ENCODE measurements around the gene UBXN4.
"Not testable (repeated sequence)": the region's sequence is repeated elsewhere in the genome, so short reads cannot be mapped to it uniquely, and the experiment has no call there.

UBXN4 gene

GRCh38 chr2:135762530-135762929, 20.9 kb downstream of the UBXN4 start:
- DNase-seq (ENCODE audit: low spot score): no peak

DNA sequence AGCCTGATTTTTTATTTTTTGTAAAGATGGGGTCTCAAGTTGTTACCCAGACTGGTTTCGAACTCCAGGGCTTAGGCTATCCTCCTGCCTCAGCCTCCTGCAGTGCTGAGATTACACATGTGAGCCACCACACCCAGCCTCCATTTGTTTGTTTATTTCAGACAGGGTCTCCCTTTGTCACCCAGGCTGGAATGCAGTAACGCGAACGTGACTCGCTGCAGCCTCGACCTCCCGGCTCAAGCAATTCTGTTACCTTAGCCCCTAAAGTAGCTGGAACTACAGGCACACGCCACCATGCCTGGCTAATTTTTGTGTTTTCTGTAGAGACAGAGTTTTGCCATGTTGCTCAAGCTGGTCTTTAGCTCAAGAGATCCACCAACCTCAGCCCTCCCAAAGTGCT, 27.2 kb downstream of the UBXN4 start:
- DNase-seq (ENCODE audit: low spot score): no peak

GRCh38 chr2:135773319-135773718, 31.7 kb downstream of the UBXN4 start:
- DNase-seq (ENCODE audit: low spot score): no peak

- no peak for DNase-seq (ENCODE audit: low spot score)
Observed at GRCh38 chr2:135773917-135774316, 32.3 kb downstream of the UBXN4 start.

DNA sequence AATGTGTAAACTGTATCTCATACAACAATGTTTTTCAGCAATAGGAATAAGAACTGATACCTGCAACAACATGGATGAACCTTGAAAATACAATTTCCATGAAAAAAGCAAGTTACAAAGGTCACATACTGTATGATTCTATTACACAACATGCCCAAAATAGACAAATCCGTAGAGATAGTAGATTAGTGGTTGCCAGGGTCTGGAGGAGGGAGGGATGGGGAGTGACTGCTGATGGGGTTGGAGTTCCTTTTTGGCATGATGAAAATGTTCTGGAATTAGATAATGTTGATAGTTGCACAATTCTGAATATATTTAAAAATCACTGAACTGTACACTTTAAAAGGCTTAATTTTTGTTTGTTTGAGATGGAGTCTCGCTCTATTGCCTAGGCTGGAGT, 33.8 kb downstream of the UBXN4 start:
- no peak for DNase-seq (ENCODE audit: low spot score)

- DNase-seq (ENCODE audit: low spot score): no peak
Observed at GRCh38 chr2:135776367-135776766, 34.7 kb downstream of the UBXN4 start.

GRCh38 chr2:135782231-135782630, 40.6 kb downstream of the UBXN4 start:
- DNase-seq (ENCODE audit: low spot score): no peak

DNA sequence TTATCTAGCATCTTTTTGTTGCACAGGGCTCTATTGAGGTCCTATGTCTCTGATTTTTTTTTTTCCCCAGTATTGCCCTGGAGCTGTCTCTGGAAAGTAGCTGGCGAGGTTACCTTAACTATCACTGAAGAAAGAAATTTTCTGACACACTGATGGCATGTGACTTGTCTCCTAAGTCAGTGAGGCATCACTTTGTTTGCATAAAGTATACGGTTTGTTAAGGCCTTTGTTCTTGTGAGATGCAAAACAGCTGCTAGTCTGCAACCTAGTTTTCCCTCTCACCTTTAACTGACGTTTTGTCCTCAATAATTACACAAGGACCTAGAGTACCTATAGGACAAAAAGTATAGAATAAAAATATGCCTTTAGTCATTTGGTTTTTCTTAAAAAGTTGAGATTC, 41.8 kb downstream of the UBXN4 start:
- DNase-seq (ENCODE audit: low spot score): no peak

GRCh38 chr2:135785032-135785431, 43.4 kb downstream of the UBXN4 start:
- no peak for DNase-seq (ENCODE audit: low spot score)

DNA sequence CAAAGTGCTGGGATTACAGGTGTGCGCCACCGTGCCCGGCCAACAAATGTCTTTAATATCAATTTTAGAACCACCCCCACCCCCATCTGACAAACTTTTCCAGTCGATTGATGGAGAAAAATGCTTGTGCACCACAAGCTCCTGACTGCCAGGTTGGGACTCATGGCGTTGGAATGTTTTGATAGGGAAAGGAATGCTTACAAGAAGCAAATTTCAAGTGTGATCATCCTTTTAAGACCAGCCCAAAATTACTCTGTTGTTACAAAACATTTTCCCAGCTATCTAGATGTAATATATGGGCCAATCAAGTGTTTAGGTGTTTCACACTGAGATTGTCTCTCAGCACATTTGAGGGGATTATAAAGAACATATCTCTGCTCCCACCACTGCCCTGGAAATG, 45.2 kb downstream of the UBXN4 start:
- no peak for DNase-seq (ENCODE audit: low spot score)

DNA sequence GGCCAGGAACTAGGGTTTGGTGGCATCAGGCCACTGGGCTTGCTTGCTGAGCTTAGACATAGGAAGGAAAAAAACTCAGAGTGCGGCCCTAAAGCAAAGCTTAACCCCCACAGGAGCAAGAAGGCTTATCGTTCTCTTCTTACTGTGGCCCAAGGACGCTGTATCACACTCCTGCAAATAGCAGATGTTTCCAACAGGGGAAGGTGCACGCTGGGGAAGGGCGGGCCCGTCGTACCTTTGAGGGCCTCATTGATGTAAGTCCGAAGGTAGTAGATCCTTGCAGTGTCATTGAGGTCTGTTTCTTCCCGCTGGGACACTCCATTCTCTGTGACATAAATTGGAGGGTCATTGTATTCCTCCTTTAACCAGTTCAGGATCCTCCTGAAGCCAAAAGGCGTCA, 48.8 kb downstream of the UBXN4 start:
- no peak for DNase-seq (ENCODE audit: low spot score)

DNA sequence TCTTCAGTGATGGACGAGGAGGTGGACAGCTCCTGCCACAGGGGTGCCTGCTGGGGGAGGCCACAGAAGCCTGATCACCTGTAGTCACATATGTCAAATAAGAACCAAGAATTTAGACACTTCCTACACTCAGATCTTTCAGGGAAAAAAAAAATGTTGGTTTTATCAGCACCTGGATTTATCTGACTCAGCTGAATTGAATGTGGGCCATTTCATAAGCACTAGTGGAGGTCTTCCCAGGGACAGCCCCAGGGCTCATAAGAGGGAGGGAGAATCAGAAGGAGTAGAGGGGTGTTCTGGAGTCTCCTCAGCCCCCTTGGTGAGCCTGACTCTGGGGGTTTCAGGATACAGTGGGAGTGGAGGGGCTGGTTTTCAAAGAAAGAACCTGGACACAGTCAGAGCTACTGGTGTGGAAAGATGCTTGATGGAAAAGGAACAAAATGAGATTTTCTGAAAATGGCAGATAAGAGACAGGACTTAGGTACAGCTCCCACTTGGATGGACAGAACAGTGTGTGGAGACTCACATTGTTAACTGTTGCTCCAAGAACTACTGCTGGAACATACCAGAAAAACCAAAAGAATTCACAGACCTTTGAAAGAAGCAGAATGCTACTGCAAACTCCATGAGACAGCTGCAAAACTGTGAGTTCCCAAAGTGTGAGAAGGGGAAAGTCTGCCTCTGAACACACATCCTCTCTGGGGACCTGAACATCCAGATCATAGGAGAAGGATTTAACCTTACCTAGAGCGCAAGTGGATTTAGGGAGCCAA, 49.9 kb downstream of the UBXN4 start:
- DNase-seq (ENCODE audit: low spot score): no peak

DNA sequence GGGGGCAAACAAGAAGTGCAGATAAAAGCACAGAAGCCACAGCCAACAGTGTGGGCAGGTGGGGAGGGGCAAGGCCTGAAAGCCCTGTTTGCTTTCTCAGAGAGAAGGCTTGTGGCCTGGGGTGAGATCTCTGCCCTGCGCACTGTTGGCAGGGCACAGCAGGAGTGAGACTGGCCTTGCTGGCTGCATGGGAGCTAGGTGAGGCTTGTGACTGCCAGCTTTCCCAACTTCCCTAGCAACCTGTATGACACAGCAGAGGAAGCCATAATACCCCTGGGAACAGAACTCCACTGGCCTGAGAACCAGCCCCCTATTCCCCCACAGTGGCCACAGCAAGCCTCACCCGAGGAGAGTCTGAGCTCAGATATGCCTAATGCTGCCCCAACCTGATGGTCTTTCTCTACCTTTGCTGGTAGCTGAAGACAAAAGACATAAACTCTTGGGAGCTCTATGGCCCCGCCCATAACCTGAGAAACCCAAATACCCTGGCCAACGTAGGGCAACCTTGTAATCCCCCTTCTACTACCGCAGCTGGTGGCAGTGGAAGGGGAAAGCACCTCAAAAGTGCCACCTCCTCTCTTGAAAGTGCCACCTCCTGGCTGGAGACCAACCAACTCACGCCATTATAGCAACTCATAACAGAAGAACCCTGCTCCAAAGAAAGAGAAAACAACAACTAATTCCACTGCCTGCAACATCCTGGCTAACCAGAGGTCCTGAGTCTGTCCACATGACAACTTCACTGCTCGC, 50.9 kb downstream of the UBXN4 start:
- DNase-seq (ENCODE audit: low spot score): no peak

DNA sequence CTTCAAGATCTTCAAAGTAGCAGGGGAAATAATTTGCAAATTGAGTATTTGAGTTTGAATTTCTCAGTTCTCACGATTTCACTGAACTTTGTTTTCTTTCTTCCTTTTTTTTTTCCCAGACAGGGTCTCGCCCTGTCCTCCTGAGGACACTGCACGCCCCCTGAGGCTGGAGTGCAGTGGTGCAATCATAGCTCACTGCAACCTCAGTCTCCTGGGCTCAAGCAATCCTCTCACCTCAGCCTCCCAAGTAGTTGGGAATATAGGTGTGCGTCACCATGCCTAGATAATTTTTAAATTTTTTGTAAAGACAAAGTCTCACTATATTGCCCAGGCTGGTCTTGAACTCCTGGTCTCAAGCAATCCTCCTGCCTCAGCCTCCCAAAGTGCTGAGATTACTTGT, 54.0 kb downstream of the UBXN4 start:
- DNase-seq (ENCODE audit: low spot score): not testable (repeated sequence)

DNA sequence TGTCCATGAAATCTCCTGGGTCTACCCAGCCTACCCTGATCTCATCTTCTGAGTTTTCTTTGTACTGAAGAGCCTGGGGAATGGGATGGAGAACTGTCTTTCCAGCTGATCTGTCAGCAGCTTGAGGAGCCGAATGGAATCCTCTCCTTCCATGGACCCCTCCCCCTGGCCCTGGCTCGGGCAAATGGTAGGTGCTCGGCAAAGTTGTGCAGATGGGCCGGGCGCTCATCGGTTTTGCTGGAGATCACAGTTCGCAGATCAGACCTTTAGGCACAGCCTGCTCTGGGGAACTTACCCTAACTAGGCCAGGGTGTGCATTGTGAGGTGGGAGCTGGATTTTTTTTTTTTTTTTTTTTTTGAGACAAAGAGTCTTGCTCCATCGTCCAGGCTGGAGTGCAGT, 55.0 kb downstream of the UBXN4 start:
- DNase-seq (ENCODE audit: low spot score): no peak

GRCh38 chr2:135797497-135798274, 56.0 kb downstream of the UBXN4 start:
- peak; percentile 87 for DNase-seq (ENCODE audit: low spot score)

GRCh38 chr2:135798275-135798705, 56.6 kb downstream of the UBXN4 start:
- DNase-seq (ENCODE audit: low spot score): no peak

GRCh38 chr2:135798762-135799161, 57.1 kb downstream of the UBXN4 start:
- no peak for DNase-seq (ENCODE audit: low spot score)

GRCh38 chr2:135799738-135800137, 58.1 kb downstream of the UBXN4 start:
- DNase-seq (ENCODE audit: low spot score): no peak

- DNase-seq (ENCODE audit: low spot score): no peak
Observed at GRCh38 chr2:135800513-135801460, 59.1 kb downstream of the UBXN4 start.

GRCh38 chr2:135802350-135802749, 60.7 kb downstream of the UBXN4 start:
- DNase-seq (ENCODE audit: low spot score): no peak

- no peak for DNase-seq (ENCODE audit: low spot score)
Observed at GRCh38 chr2:135803278-135803677, 61.6 kb downstream of the UBXN4 start.
